ENCODE measurements around the gene EDNRA. TPM values are rescaled to one million over a fixed set of nuclear protein-coding genes. Genes with fewer than 3 reads are reported as not detected.

Gene EDNRA
- total RNA-seq, 1 experiment from 2014 or later: 2.5 TPM

DNA sequence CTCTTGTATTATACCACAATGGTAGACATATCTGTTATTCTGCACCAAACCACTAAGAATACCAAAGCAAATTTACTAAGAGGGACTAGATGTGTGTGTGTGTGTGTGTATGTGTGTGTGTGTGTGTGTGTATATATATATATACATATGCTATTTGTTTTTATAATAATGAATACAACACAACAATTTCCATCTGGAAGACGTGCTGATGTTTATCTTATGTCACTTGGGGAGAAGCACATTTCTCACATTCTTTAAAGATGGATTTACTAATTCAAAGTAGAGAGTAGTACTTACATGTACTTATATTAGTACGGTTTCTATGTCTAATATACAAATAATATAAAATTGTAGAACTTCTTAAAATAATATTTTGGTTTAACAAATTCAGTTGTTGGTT is 52.0 kb downstream of the EDNRA start:
- no peaks in the 10 kb centered on the region for H3K27me3 Mint-ChIP-seq (ENCODE audit: low read depth)
- ChIA-PET CTCF (interaction anchor here (1.4 kb wide), 1 partner anchor 14 kb away, joined by 6 read pairs; no protein-coding TSS in a partner anchor), POLR2A (no interaction called here)
- H3K4me1 Mint-ChIP-seq: 0 out of 2 replicates have a peak, but pooled peaks cover 7% of the 10 kb centered on the region
- H3K27ac Mint-ChIP-seq: no peak overlapping the region
- no peak for TF ChIP-seq TEAD4 (CRISPR knock-in tag; IDR thresholded peaks at IDR 0.05)
- TF ChIP-seq, protein P1, sequence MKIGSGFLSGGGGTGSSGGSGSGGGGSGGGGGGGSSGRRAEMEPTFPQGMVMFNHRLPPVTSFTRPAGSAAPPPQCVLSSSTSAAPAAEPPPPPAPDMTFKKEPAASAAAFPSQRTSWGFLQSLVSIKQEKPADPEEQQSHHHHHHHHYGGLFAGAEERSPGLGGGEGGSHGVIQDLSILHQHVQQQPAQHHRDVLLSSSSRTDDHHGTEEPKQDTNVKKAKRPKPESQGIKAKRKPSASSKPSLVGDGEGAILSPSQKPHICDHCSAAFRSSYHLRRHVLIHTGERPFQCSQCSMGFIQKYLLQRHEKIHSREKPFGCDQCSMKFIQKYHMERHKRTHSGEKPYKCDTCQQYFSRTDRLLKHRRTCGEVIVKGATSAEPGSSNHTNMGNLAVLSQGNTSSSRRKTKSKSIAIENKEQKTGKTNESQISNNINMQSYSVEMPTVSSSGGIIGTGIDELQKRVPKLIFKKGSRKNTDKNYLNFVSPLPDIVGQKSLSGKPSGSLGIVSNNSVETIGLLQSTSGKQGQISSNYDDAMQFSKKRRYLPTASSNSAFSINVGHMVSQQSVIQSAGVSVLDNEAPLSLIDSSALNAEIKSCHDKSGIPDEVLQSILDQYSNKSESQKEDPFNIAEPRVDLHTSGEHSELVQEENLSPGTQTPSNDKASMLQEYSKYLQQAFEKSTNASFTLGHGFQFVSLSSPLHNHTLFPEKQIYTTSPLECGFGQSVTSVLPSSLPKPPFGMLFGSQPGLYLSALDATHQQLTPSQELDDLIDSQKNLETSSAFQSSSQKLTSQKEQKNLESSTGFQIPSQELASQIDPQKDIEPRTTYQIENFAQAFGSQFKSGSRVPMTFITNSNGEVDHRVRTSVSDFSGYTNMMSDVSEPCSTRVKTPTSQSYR (CRISPR knock-in tag; IDR thresholded peaks at IDR 0.05): no peak
- TF ChIP-seq FOXP1 (CRISPR knock-in tag; IDR thresholded peaks at IDR 0.05; ENCODE audit: borderline replicate concordance): no peak
- no peak for TF ChIP-seq IRF2 (CRISPR knock-in tag; IDR thresholded peaks at IDR 0.05; ENCODE audit: borderline replicate concordance, low read depth)
- TF ChIP-seq GRHL2 (CRISPR knock-in tag; IDR thresholded peaks at IDR 0.05; ENCODE audit: insufficient replicate concordance, severe bottlenecking): no peak
- no peak for TF ChIP-seq ATF1 (CRISPR knock-in tag; IDR thresholded peaks at IDR 0.05)
- TF ChIP-seq, protein P2, sequence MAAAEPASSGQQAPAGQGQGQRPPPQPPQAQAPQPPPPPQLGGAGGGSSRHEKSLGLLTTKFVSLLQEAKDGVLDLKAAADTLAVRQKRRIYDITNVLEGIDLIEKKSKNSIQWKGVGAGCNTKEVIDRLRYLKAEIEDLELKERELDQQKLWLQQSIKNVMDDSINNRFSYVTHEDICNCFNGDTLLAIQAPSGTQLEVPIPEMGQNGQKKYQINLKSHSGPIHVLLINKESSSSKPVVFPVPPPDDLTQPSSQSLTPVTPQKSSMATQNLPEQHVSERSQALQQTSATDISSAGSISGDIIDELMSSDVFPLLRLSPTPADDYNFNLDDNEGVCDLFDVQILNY (CRISPR knock-in tag; IDR thresholded peaks at IDR 0.05): no peak
- no peak for TF ChIP-seq ZNF232 (CRISPR knock-in tag; IDR thresholded peaks at IDR 0.05)
- no peak for TF ChIP-seq FOXK1 (CRISPR knock-in tag; IDR thresholded peaks at IDR 0.05)
- no peak for TF ChIP-seq GABPB1 (CRISPR knock-in tag; IDR thresholded peaks at IDR 0.05)
- TF ChIP-seq FOXJ3 (CRISPR knock-in tag; IDR thresholded peaks at IDR 0.05; ENCODE audit: borderline replicate concordance): no peak
- TF ChIP-seq NR3C1 (CRISPR knock-in tag; conservative IDR thresholded peaks at IDR 0.05; ENCODE audit: low read depth): no peak
- no peak for TF ChIP-seq ZNF263 (CRISPR knock-in tag; IDR thresholded peaks at IDR 0.05; ENCODE audit: low read depth)
- no peak for TF ChIP-seq ZNF423 (CRISPR knock-in tag; IDR thresholded peaks at IDR 0.05)
- TF ChIP-seq, protein P3, sequence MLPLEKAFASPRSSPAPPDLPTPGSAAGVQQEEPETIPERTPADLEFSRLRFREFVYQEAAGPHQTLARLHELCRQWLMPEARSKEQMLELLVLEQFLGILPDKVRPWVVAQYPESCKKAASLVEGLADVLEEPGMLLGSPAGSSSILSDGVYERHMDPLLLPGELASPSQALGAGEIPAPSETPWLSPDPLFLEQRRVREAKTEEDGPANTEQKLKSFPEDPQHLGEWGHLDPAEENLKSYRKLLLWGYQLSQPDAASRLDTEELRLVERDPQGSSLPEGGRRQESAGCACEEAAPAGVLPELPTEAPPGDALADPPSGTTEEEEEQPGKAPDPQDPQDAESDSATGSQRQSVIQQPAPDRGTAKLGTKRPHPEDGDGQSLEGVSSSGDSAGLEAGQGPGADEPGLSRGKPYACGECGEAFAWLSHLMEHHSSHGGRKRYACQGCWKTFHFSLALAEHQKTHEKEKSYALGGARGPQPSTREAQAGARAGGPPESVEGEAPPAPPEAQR (CRISPR knock-in tag; IDR thresholded peaks at IDR 0.05): no peak
- TF ChIP-seq, protein P4, sequence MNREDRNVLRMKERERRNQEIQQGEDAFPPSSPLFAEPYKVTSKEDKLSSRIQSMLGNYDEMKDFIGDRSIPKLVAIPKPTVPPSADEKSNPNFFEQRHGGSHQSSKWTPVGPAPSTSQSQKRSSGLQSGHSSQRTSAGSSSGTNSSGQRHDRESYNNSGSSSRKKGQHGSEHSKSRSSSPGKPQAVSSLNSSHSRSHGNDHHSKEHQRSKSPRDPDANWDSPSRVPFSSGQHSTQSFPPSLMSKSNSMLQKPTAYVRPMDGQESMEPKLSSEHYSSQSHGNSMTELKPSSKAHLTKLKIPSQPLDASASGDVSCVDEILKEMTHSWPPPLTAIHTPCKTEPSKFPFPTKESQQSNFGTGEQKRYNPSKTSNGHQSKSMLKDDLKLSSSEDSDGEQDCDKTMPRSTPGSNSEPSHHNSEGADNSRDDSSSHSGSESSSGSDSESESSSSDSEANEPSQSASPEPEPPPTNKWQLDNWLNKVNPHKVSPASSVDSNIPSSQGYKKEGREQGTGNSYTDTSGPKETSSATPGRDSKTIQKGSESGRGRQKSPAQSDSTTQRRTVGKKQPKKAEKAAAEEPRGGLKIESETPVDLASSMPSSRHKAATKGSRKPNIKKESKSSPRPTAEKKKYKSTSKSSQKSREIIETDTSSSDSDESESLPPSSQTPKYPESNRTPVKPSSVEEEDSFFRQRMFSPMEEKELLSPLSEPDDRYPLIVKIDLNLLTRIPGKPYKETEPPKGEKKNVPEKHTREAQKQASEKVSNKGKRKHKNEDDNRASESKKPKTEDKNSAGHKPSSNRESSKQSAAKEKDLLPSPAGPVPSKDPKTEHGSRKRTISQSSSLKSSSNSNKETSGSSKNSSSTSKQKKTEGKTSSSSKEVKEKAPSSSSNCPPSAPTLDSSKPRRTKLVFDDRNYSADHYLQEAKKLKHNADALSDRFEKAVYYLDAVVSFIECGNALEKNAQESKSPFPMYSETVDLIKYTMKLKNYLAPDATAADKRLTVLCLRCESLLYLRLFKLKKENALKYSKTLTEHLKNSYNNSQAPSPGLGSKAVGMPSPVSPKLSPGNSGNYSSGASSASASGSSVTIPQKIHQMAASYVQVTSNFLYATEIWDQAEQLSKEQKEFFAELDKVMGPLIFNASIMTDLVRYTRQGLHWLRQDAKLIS (CRISPR knock-in tag; IDR thresholded peaks at IDR 0.05; ENCODE audit: borderline replicate concordance): no peak
- TF ChIP-seq ZNF416 (CRISPR knock-in tag; IDR thresholded peaks at IDR 0.05): no peak
- TF ChIP-seq, protein P5, sequence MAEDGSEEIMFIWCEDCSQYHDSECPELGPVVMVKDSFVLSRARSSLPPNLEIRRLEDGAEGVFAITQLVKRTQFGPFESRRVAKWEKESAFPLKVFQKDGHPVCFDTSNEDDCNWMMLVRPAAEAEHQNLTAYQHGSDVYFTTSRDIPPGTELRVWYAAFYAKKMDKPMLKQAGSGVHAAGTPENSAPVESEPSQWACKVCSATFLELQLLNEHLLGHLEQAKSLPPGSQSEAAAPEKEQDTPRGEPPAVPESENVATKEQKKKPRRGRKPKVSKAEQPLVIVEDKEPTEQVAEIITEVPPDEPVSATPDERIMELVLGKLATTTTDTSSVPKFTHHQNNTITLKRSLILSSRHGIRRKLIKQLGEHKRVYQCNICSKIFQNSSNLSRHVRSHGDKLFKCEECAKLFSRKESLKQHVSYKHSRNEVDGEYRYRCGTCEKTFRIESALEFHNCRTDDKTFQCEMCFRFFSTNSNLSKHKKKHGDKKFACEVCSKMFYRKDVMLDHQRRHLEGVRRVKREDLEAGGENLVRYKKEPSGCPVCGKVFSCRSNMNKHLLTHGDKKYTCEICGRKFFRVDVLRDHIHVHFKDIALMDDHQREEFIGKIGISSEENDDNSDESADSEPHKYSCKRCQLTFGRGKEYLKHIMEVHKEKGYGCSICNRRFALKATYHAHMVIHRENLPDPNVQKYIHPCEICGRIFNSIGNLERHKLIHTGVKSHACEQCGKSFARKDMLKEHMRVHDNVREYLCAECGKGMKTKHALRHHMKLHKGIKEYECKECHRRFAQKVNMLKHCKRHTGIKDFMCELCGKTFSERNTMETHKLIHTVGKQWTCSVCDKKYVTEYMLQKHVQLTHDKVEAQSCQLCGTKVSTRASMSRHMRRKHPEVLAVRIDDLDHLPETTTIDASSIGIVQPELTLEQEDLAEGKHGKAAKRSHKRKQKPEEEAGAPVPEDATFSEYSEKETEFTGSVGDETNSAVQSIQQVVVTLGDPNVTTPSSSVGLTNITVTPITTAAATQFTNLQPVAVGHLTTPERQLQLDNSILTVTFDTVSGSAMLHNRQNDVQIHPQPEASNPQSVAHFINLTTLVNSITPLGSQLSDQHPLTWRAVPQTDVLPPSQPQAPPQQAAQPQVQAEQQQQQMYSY (CRISPR knock-in tag; IDR thresholded peaks at IDR 0.05): no peak
- TF ChIP-seq, protein P6, sequence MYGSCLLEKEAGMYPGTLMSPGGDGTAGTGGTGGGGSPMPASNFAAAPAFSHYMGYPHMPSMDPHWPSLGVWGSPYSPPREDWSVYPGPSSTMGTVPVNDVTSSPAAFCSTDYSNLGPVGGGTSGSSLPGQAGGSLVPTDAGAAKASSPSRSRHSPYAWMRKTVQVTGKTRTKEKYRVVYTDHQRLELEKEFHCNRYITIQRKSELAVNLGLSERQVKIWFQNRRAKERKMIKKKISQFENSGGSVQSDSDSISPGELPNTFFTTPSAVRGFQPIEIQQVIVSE (CRISPR knock-in tag; IDR thresholded peaks at IDR 0.05; ENCODE audit: borderline replicate concordance): no peak
- ATAC-seq: no peak
- H3K4me3 Mint-ChIP-seq: no peak overlapping the region
- H3K36me3 Mint-ChIP-seq: 0 out of 2 replicates have a peak, but pooled peaks cover 2% of the 10 kb centered on the region
- H3K9me3 Mint-ChIP-seq: no peaks in the 10 kb centered on the region
- no peak for DNase-seq (ENCODE audit: low spot score)

Data from WTC11 (cell line).